HG03139 (cell line): Measurements from ENCODE around the gene PCDHGA1.
"Not testable (repeated sequence)": the region's sequence is repeated elsewhere in the genome, so short reads cannot be mapped to it uniquely, and the experiment has no call there.

ENCODE experiments used
- ATAC-seq: cut with Tn5 transposase; IDR thresholded peaks from one replicate; pipeline ENCODE4 v1.9.1; 2021; ENCODE audit not compliant: unreplicated experiment

Gene PCDHGA1

GRCh38 chr5:141382469-141383294 is 52.4 kb downstream of the PCDHGA1 start, which contains the start of gene PCDHGA7:
PCDHGA7 (plus strand) TSS chr5:141382742; CDS start chr5:141382900, 158 bp downstream.
- no peak for ATAC-seq

GRCh38 chr5:141383345-141383744 is 53.0 kb downstream of the PCDHGA1 start:
- ATAC-seq: no peak

- no peak for ATAC-seq
Observed at GRCh38 chr5:141384471-141385267, 54.4 kb downstream of the PCDHGA1 start.

- ATAC-seq: not testable (repeated sequence)
Observed at GRCh38 chr5:141387557-141388311, 57.4 kb downstream of the PCDHGA1 start, which contains the start of gene PCDHGB4. PCDHGB4 (plus strand) TSS chr5:141387698; CDS start chr5:141387885, 187 bp downstream.

- ATAC-seq: no peak
Observed at GRCh38 chr5:141388661-141389060, 58.3 kb downstream of the PCDHGA1 start.

- no peak for ATAC-seq
Observed at GRCh38 chr5:141389153-141390042, 59.1 kb downstream of the PCDHGA1 start.

GRCh38 chr5:141392429-141393198 is 62.3 kb downstream of the PCDHGA1 start, which contains the start of gene PCDHGA8:
PCDHGA8 (plus strand) TSS chr5:141392633; CDS start chr5:141392814, 181 bp downstream.
- ATAC-seq: no peak

GRCh38 chr5:141393267-141393666 is 63.0 kb downstream of the PCDHGA1 start:
- no peak for ATAC-seq

- not testable (repeated sequence) for ATAC-seq
Observed at GRCh38 chr5:141394401-141395187, 64.3 kb downstream of the PCDHGA1 start.

- ATAC-seq: not testable (repeated sequence)
Observed at GRCh38 chr5:141397756-141398551, 67.6 kb downstream of the PCDHGA1 start, which contains the start of gene PCDHGB5. PCDHGB5 (plus strand) TSS chr5:141397947; CDS start chr5:141398128, 181 bp downstream.

- no peak for ATAC-seq
Observed at GRCh38 chr5:141398608-141399007, 68.3 kb downstream of the PCDHGA1 start.

- ATAC-seq: no peak
Observed at GRCh38 chr5:141399555-141400258, 69.4 kb downstream of the PCDHGA1 start.

GRCh38 chr5:141402553-141403243 is 72.4 kb downstream of the PCDHGA1 start, which contains the start of gene PCDHGA9:
PCDHGA9 (plus strand) TSS chr5:141402778; CDS start chr5:141402953, 175 bp downstream.
- no peak for ATAC-seq

- ATAC-seq: no peak
Observed at GRCh38 chr5:141403387-141403786, 73.1 kb downstream of the PCDHGA1 start.

- ATAC-seq: not testable (repeated sequence)
Observed at GRCh38 chr5:141407790-141408505, 77.6 kb downstream of the PCDHGA1 start, which contains the start of gene PCDHGB6. PCDHGB6 (plus strand) TSS chr5:141408021; CDS start chr5:141408203, 182 bp downstream.
